ENCODE data around the gene MYO16.

Gene MYO16

DNA sequence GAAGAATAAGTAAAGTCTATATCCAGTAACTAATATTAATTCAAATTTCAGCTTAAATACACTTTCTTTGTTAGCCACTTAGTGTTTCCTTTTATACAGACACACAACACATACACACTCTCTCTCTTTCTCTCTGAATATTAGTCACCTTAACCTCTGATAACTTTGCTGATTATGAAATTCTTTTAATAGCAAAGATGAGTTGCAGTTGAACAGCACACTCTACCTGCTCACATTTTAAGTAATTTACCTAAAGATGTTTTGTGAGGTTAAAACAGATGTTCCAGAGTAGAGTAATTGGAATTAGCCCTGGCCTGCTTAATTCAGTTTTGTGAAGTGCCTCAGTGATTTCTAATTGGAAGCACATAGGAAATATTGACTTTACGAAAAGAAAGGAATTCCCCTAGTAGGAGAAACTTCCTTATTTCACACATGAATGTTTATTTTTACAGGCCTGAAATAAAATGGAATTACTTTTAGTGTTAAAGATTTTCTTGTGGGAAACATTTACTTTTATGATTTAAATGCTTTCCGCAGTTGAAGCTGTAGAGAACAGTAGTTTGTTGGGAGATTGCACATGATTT, 184.3 kb downstream of the MYO16 start:
- no peak for DNase-seq

DNA sequence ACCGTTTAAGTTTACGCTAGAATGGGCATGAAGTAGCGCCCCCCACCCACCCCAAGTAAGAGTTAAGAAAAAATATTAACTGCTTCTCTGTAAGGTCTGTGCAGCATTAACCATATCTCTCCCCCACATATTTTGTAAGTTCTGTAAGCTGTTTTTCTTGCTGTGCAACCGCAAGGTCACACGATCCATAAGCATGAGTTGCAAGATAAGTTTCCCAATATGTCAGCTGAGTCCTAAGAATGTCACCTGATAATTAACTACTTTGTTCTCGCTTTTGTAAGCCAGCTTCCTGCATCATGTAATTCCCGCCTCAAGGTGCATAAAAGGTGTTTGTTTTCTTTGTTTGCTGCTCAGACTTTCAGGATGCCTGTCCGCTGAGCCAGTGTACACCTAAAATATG, 187.0 kb downstream of the MYO16 start:
- DNase-seq, result no peak

DNA sequence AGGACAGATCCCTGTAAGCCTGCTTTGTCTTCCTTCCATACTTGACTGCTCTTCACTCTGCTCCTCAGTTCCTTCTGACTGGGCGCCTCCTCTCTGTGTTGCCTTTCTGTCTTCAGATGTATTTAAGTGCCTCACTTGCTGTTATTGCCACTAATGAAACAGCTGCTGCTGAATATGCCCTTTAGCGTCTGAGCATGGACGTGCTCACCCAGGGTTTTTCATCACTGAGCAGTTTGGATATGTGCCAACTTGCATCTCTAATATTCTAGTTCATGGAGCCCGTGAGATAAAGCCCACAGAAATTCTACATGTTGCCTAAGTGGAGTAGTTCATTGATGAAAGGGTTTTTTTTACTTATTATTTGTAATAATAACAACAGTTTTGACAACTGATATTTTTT, 198.2 kb downstream of the MYO16 start:
- no peak for DNase-seq

DNA sequence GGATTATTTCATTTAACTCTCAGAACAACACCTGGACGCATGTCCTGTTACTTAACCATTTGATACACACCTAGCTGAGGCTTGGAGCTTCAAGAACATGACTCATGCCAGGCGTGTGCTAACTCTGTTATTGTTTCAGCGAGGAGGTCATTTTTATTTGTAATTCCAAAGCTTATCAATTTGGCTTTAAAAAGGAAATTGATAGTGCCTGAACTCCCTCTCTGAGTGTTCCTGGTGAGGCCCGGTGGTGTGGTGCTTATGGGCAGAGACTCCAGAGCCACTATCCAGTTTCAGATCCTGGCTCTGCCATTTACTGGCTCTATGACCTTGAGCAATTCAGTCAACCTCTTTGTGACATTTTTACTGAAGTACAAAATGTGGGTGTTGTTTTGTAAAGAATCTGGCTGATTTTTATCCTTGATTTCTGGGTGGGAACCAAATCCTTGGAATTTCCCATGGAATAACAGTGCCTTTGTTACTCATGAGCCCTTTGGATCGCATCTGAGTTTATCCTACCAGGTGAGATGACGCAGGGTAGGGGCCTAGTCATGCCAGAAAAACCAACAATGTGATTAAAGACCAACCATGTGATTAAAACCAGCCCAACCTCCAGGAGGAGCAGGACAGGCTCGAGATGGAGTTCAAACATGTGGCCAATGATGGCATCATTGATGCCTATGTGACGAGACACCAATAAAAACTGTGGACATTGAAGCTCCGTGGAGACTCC, 198.8 kb downstream of the MYO16 start:
- DNase-seq, result no peak

DNA sequence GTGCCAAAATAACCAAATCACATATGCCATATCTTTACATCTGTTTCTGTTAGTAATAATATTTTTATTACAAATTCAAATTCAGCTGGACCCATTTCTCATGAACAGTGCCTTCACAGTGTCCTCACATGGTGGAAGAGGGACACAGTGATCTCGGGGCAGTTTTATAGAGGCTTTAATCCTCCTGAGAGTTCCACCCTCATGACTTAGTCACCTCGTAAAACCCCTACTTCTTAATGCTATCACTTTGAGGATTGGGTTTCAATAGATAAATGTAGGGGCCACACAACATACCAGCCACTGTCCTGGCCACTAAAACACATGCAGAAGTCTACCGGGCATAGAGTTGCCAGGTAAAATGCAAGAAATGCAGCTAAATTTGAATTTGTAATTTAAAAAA, 201.5 kb downstream of the MYO16 start:
- no peak for DNase-seq

DNA sequence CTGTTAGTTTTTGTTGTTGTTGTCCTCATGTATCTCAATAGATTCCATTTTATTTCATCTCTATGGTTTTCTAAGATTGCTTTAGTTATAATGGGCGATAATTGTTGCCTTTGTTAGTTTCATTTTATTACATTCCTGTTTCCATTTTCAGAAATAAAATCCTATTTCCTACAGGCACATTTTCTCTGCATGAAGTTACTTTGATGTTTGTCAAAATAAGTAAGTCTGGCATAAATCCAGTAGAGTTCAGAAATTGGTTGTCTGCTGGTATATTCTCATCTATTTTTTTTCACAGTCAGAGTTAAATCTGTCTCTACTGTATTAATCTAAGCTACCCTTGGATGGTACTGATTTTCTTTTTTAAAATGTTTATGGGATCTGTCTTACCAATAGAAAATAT, 204.1 kb downstream of the MYO16 start:
- no peak for DNase-seq

DNA sequence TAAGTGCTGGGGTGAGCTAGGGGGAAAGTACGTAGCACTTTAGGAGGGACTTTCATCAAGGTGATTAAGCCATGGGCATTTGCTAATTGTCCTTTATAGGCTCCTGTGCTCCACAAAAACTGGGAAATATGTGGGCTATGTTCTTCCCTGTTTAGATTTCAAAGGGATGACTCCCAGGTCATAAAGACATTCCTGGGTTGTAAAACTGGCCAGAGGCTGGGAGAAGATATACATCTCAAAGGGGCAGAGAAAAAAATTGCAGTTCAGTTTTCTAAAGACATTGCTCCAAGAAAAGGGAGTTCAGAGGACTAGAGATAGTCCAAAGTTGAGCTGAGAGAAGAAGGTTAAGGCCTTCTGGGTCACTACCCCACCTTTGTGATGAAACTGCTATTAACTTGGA, 204.8 kb downstream of the MYO16 start:
- no peak for DNase-seq

DNA sequence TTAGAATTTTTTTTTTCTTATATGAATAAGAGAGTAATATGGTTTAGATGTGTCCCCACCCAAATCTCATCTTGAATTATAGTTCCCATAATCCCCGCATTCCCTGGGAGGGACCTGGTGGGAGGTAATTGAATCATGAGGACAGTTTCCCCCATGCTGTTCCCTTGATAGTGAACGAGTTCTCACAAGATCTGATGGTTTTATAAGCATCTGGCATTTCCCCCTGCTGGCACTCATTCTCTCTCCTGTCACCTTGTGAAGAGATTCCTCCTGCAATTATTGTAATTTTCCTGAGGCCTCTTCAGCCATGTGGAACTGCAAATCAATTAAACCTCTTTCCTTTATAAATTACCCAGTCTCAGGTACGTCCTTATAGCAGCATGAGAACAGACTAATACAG, 205.7 kb downstream of the MYO16 start:
- no peak for DNase-seq

DNA sequence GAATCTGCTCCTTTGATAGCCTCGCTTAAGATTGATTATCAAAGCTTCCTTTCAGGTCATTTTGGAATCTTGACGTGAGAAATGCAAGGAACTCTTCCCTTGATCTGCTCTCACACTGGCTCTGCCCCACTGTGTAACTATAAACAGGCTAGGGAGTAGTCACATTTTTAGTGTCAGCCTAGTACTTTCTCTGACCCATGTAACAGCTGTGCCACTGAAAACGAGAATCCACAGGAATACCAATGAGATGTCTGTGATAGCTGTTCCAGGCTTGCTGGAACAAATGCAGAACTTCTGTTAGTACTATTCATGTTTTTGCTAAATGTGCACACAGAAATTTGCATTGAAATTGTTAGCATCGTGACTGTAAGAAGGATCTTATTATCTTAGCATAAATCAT, 221.3 kb downstream of the MYO16 start:
- no peak for DNase-seq

DNA sequence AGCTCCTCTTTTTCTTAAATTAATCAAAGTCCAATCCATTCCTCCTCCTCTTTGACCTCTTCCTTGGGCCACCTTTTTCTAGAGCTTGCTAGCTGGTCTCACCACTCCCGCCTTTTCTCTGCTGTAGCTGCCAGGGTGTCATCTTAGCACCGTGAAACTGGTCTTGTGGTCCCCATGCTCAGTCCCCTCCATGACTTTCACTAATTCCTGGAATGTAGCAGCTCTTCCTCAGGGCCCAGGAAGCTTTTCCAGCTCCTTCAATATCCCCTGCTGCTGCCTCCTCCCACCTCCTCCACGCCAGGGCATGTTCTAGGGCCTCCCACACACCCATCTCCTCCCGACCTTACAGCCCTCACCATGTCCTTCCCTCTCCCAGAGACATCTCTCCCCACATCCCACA, 222.2 kb downstream of the MYO16 start:
- DNase-seq, result no peak

DNA sequence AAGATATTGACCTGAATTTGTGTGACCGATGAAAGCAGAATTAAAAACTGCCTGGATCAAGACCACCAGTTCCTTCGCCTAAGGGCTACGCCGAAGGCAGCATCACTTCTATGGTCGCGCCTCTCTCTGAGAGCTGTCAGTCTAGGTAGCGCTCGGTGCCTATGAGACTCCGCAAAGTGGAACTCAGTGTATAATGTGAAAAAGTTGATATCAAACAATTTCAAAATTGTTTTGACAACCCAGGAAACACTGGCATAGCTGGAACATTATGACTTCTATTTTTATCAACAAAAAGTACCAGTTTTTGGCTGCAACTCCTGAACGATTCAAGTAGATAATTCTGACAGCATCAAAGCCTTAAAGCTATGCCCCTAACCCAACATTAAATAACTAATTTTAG, 223.6 kb downstream of the MYO16 start:
- DNase-seq, result no peak

DNA sequence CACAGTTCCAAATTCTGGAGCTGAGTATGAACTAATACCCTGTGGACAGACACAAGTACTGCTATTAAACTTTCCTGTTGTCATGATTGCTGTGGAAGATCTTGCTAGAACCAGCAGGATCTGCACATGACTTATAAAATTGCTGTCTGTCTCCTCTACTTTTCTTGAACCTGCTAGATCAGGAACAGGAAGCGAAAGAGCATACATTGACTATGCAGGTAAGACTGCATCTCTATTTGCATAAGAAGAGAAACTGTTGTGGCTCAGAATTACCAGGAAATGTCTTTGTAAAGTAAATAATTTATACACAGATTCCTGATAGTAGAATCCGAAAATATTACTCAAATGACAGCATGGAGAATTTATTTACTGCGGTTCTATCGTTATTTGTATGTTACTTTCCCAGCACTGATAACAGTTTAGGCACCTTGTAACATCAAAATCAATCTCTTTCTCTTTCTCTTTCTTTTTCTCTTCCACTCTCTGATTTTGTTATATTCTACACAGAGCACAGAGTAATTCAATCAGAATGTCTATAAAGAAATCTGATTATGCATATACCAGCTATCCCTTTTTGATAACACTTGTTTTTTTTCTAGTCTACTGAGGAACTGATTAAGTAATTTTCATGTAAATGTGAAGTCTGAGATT, 226.5 kb downstream of the MYO16 start:
- DNase-seq, result no peak

DNA sequence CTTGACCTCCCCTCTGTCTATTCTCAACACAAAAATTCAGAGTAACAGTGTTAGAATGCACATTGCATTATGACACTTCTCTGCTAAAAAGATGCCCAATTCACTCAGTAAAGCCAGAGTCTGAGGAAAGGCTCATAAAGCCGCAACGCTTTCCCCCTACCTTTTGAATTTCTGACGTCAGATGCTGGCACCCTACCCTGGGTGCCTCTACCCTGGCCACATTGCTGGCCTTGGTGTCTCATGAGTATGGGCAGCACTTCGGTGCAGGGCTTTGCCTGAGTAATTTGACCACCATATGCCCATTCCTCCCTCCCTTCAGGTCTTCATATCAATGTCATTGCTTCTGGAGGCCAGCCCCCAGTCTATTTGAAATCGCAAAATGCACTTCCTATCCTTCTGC, 229.3 kb downstream of the MYO16 start:
- no peak for DNase-seq

DNA sequence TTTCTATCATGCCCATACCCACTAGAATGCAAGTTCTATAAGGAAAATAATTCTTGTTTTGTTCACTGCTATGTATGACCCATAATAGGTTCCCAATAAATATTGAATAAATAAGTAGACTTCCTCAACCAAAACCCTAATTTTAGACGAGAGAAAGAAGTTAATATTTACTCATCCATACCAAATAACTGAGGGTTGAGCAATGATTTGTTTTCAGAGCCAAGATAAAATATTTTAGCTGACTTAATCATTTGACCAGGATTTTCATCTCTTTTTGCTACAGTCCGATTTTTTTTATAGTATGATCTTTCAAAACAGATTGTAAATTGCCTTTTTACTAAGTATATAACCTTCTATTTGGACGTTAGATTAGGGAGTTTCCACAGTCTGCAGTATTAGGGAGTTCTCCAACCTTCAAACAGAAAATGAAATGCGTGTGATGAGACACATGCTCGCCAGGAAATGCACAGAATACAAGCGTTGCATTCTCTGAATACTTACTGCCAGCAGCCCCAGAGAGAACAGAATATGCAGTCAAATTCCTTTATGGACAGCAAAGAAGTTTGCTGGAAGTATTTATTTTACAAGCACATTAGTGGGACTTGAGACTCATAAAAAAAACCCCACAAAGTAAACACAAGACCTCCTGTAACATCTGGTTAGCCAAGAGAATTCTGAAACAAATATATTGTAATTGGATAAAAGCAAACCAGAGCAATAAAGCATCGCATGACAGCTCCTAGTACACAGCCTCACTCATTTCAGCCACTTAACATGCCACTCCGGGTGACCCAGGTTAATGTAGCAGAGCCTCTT, 230.0 kb downstream of the MYO16 start:
- DNase-seq, result no peak

DNA sequence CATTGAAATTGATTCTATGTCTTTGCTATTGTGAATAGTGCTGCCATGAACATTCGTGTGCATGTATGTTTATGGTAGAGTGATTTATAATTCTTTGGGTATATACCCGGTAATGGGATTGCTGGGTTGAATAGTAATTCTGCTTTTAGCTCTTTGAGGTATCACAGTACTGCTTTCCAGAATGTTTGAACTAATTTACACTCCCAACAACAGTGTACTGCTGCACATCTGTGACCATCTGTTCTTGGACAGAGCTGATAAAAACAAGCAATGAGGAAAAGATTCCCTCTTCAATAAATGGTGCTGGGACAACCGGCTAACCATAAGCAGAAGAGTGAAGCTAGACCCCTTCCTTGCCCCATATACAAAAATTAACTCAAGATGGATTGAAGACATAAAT, 231.0 kb downstream of the MYO16 start:
- no peak for DNase-seq

DNA sequence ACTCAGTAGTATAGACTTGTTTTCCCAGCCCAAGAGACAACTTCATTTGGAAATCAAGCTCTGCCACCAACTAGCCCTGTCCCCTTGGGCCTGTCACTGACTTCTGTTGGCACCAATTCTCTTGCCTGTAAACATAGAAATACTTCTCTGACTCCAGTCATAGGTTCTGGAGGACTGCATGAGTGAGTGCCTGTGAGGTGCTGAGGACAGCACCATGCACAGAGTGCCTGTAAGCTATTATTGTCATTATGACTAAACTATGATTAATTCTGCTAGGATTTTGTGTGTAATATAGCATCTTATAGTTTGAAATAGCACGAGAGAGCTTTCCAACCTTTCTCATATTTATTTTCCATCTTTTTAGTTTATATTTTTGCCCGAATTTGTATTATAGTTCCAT, 247.9 kb downstream of the MYO16 start:
- no peak for DNase-seq

DNA sequence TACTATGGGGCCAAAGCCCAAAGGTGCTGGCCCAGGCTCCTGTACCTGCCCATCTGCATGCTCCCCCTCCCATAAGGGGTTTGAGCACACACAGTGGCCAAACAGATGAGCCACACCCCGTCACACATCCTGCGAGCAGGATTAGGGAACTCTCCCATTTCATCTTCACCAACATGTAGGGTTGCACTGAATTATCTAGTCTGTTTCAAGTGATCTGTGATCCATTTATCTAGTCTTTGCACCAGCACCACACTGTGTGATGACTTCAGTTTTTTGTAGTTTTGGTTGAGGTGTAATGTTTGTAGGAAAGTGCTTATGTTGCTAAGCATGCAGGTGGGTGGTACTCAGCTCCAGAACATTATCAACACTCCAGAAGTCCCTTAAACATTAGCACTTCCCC, 249.3 kb downstream of the MYO16 start:
- no peak for DNase-seq

DNA sequence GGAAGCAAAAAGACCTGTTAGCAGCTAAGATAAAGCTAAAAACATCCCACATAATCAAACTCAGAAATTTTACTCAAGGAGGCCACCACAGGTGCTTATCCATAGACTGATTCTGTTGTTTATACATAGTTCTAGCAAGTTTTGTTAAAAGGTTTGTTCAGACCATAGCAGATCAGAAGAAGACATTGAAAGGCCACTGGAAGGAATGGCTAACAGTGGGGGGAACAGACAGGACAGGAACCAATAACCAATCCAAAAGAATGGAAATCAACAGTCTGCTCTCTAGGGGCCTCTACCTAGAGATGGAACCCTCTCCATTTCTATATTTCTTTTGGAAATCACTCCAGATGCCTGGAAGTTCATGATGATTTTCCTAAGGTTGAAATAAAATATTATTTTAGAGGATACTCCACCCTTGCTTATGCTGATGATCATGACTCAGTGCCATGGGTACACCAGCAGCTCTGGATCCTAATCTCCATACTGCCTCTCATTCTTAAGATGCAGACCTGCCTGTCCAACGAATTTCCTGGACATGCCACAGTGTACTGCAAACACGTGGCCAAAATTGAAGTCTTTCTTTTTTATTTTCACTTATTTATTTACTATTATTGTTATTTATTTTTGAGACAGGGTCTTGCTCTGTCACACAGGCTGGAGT, 260.0 kb downstream of the MYO16 start:
- DNase-seq, result no peak

DNA sequence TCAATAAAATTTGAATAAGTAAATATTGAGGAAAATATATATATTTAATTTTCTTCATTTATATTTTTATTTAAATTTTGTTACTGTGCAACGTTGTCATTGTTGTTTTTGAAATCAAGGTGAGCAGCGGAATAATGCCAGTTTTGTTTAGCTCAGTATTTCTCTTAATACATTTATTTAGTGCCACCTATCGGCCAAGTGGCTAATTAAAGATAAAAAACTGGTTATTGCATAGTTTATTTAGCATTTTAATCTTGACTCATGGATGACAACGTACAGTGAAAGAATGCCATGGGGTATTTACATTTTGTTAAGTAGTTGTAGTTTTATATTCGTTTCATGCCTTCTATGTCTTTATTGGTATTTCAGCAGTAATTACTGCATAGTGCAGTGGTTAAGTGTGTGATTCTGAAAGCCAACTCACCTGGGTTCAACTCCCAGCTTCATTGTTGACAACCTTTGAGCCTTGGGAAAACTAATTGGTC, 265.9 kb downstream of the MYO16 start:
- DNase-seq, result no peak

DNA sequence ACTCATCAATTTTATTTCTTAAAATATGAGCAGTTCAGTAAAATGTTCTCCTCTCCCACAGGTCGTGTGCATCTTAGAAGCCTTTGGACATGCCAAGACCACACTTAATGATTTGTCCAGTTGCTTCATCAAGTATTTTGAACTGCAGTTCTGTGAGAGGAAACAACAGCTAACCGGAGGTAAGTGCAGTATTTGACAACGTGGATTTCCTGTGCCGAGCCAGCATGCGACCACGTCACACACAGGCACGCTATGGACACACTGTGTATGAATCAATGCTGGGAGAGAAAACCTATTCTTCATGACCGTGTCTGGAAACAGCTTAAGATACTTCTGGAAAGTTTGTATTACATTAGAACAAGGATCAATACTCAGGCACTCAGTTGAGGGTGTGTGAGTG, 268.5 kb downstream of the MYO16 start:
- no peak for DNase-seq

DNA sequence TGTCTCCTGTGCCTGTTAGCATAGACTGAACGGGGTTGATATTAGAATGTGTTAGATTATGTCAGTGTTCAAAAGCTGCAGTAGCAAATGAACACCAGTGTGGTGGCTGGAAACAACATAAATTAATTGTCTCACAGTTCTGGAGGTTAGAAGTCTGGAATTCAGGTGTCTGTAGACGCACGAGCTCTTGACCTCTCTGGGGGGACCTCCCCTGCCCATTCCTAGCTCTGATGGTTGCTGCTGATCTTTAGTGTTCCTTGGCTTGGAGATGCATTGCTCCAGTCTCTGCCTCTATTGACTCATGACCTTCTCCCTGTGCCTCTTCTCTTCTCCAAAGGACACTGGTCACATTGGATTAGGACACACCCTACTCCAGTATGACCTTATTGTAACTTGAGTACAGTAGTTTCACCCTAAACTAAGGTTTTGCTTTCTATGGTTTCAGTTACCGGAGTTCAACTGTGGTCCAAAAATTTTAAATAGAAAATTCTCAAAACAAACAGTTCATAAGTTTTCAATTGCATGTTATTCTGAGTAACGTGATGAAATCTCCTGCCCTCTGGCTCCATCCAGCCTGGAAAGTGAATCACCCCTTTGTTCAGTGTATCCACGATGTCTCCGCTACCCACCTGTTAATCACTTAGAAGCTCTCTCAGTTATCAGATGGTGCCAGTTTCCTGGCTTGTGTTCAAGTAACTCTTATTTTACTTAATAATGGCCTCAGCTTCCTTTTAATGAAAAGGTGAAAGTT, 273.2 kb downstream of the MYO16 start:
- no peak for DNase-seq

DNA sequence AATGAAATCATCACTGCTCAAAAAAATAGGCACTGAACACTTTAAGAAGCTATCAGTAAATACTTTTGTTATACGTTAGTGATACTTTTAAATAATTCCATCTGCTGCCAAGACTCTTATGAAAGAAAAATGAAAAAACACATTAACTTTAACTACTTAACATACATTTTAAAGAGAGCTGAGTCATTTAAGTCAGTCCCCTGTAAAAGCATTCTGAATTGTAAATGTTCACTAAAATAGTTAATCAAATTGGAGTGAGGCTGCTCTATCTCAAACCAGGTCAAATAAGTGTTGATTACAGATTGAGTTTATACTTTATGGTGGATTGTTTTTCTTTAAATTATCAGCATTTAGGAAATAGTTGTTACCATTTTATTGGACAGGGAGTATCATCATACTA, 274.2 kb downstream of the MYO16 start:
- DNase-seq, result no peak
